Hematopoietic multipotent progenitor cell treated with erythropoietin and hydrocortisone succinate and interleukin-3 and kit ligand, for 8 days (in vitro differentiated cells): Measurements from ENCODE around the gene TTLL4.

Experiments used
- DNase-seq: peaks from one replicate; pipeline ENCODE4 v3.0.0-alpha.2; 2015

The TTLL4 gene

GRCh38 chr2:218792433-218792832 lies 81.8 kb downstream of the TTLL4 start:
- DNase-seq = no peak

DNA sequence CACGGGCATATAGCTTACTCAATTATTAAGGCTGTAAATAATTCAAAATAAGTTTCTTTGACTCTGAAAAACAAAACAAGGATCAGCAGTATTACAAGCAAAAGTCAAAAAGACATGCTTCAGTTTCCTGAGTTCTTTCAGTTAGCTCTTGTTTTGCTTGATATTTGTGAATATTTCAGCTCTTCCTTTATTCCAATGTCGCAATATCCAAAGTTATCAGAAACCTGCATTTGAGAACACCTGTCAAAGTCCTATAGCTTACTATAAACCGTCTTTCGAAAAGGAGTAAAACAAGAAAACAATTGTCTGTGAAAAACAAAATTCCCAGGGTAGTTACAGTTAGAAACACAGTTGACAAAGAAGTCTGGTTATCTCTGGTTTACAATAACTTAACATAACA lies 86.1 kb downstream of the TTLL4 start:
- no peak for DNase-seq

DNA sequence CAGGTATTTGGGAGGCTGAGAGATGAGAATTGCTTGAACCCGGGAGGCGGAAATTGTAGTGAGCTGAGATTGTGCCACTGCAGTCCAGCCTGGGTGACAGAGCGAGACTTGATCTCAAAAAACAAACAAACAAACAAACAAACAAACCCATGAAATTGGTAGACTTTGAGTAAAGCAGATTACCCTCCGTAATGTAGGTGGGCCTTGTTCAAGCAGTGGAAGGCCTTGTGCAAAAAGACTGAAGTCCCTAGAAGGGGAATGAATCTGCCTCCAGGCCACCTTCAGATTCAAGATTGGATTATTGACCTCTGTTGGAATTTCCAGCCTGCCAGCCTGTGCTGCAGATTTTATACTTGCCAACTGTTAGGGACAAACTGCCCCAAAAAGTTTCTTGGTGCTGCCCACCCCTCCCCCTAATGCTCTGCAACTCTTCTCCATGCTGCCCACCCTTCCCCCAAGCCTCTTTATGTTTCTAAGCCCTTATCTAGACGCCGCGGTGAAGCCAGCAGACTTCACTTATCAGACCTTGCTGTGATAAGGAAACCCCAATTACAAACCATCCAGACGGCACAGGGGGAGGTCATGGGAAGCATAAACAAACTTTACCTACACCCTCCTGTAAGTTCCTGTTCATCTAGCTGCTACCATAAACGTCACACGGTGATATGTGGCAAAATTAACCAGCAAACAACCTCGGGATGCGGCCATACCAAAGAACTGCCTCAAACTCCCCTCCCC lies 88.3 kb downstream of the TTLL4 start:
- DNase-seq = peak; percentile 32

GRCh38 chr2:218799990-218800389 lies 89.4 kb downstream of the TTLL4 start:
- no peak for DNase-seq

GRCh38 chr2:218802386-218802994 lies 91.9 kb downstream of the TTLL4 start:
- DNase-seq = no peak

GRCh38 chr2:218804817-218805216 lies 94.2 kb downstream of the TTLL4 start:
- DNase-seq = no peak
